ENCODE data around the gene SPDYE4. TPM values are rescaled to one million over a fixed set of nuclear protein-coding genes. Genes with fewer than 3 reads are reported as not detected.

The SPDYE4 gene
- total and polyA plus RNA-seq, 8 donors: 0.47 to 0.67 (median 0.56) TPM; not detected in 5

DNA sequence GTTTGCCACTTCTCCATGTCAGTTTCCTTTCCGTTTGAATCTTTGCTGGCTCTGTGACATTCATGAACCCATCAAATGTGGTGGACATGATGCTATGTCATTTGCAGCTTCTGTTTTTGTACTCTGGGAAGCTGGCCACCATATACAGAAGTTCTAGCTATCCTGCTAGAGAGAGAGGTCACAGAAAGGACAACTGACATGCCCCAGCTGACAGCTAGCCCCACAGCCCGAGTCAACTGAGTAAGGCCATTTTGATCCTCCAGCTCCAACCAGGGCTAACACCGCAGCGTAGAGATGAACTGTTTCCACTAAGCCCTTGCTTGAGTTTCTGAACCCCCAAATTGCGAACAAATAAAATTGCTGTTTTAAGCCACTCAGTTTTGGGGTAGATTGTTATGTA lies 47.5 kb downstream of the SPDYE4 start:
- intact Hi-C loops (cut with DNase I): no loop called here
- H3K9me3 ChIP-seq: no peaks in the 10 kb centered on the region
- TF ChIP-seq, protein P1, sequence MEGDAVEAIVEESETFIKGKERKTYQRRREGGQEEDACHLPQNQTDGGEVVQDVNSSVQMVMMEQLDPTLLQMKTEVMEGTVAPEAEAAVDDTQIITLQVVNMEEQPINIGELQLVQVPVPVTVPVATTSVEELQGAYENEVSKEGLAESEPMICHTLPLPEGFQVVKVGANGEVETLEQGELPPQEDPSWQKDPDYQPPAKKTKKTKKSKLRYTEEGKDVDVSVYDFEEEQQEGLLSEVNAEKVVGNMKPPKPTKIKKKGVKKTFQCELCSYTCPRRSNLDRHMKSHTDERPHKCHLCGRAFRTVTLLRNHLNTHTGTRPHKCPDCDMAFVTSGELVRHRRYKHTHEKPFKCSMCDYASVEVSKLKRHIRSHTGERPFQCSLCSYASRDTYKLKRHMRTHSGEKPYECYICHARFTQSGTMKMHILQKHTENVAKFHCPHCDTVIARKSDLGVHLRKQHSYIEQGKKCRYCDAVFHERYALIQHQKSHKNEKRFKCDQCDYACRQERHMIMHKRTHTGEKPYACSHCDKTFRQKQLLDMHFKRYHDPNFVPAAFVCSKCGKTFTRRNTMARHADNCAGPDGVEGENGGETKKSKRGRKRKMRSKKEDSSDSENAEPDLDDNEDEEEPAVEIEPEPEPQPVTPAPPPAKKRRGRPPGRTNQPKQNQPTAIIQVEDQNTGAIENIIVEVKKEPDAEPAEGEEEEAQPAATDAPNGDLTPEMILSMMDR (IDR thresholded peaks at IDR 0.05): no peak
- H3K27me3 ChIP-seq: no peaks in the 10 kb centered on the region
- H3K27ac ChIP-seq: no peak overlapping the region
- H3K36me3 ChIP-seq: no peaks in the 10 kb centered on the region
- H3K4me3 ChIP-seq: no peak overlapping the region
- peaks cover 0 to 4% of the 10 kb centered on the region in 2 donors for H3K4me1 ChIP-seq
- ATAC-seq (no peak), DNase-seq (peak in 1 of 4 donors; percentile 54)

DNA sequence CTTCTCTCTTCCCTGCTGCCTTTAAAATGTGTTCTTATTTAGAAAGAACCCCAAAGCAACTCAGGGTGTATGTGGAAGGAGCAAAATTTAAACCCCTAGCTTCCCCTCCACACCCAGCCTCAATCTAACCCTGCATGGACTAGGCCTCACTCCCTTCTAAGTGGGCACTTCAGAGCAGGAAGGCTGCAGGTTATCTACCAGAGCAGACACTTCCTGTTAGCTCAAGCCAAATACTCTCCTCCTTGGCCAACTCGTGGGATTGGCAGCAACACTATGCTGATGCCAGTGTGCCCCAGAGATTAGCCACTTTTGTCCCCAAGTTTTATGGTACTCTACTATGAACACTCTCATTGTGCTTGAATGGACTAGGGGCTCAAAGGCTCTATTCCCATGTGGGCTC lies 49.3 kb downstream of the SPDYE4 start:
- no peaks in the 10 kb centered on the region for H3K27me3 ChIP-seq
- H3K9me3 ChIP-seq: no peaks in the 10 kb centered on the region
- H3K4me3 ChIP-seq: no peak overlapping the region
- H3K27ac ChIP-seq: no peak overlapping the region
- TF ChIP-seq, protein P1 (IDR thresholded peaks at IDR 0.05): no peak
- peaks cover 0 to 4% of the 10 kb centered on the region in 2 donors for H3K4me1 ChIP-seq
- no peaks in the 10 kb centered on the region for H3K36me3 ChIP-seq
- DNase-seq (no peak), ATAC-seq (peak; percentile 59)
- intact Hi-C loops (cut with DNase I): no loop called here

DNA sequence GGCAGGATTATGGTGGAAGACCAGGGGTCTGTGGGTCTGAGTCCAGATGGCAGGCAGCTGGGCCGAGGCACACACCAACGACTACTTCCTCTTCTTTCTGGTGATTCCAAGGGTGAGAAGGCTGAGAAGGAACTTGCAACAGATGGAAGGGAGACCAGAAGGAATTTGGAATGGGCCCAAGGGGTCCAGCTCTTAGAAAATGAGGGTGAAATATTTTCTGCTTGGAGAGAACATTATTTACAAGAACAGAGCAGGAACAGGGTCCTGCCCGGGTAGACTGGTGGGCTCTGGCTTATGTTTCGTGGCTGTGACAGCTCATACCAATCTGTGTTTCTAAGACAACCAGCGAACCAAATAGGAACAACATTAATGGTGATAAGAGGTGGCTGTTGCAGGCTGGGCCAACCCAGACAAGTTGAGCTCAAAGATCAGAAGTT lies 50.3 kb downstream of the SPDYE4 start:
- no peaks in the 10 kb centered on the region for H3K9me3 ChIP-seq
- DNase-seq: peak in 2 of 4 donors; percentile 92 to 94
- peak overlapping the region in 1 of 2 donors; percentile 19 for H3K27ac ChIP-seq
- no peaks in the 10 kb centered on the region for H3K36me3 ChIP-seq
- intact Hi-C loops (cut with DNase I): no loop called here
- TF ChIP-seq, protein P1 (IDR thresholded peaks at IDR 0.05): no peak
- peaks cover 0 to 4% of the 10 kb centered on the region in 2 donors for H3K4me1 ChIP-seq
- peak; percentile 66 for ATAC-seq
- H3K27me3 ChIP-seq: no peaks in the 10 kb centered on the region
- H3K4me3 ChIP-seq: no peak overlapping the region

DNA sequence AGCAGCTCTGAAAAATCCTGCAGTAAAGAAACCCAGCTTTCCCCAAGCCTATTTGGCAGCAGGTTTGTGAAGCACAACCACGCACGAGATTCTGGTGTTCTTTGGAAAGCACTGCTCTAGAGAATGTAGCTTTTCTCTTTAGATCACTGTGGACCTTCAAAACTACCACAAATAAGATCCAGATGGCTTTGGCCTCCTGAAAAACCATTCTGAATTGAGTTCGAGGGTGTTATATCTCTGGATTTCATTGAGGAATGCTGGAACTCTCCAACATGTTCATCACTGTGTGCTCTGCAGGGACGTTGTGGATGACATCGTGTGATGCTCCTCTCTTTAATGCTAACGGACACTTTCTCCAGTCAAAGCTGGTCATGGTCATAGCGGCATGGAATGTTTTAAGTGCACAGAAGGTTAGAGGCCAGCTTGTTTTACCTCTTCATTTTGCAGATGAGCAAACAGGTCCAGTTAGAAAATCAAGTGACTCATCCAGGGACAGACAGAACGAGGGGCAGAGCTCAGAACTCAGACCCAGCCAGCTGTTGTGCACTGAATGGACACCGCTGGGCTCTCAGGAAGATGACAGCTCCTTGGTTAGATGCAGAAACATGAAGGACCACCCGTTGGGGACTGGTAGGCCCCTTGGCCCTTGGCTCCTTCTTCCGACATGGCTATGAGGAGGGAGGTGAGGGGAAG lies 50.9 kb downstream of the SPDYE4 start:
- intact Hi-C loops (cut with DNase I): no loop called here
- peak overlapping the region in 1 of 2 donors; percentile 19 for H3K27ac ChIP-seq
- ATAC-seq (peak; percentile 20), DNase-seq (no peak)
- H3K36me3 ChIP-seq: no peaks in the 10 kb centered on the region
- H3K4me1 ChIP-seq: peaks cover 0 to 4% of the 10 kb centered on the region in 2 donors
- TF ChIP-seq, protein P1 (IDR thresholded peaks at IDR 0.05): no peak
- no peak overlapping the region for H3K4me3 ChIP-seq
- no peaks in the 10 kb centered on the region for H3K9me3 ChIP-seq
- H3K27me3 ChIP-seq: no peaks in the 10 kb centered on the region

DNA sequence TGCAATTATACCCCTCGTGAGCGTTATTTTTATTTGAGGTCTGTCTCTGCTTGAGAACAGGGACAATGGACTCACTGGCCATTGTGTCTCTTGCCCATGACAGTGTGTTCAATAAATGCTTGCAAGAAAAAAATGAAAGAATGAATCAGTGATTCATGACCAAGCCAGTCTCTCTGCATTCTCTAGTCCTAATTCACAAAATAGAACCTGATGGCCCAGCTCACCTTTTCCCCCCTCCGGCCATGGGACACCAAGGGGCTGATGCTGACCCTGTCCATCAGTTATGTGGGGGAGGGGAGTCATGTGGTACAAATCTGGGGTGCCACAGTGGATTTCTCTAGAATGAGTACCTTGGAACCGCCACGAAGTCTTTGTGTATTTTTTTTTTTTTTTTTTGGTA lies 51.9 kb downstream of the SPDYE4 start:
- TF ChIP-seq, protein P1 (IDR thresholded peaks at IDR 0.05): no peak
- ATAC-seq: no peak
- intact Hi-C loops (cut with DNase I): no loop called here
- Histone ChIP-seq H3K27ac (no peak overlapping the region), H3K4me3 (no peak overlapping the region), H3K4me1 (peaks cover 0 to 4% of the 10 kb centered on the region in 2 donors), H3K9me3 (no peaks in the 10 kb centered on the region), H3K27me3 (no peaks in the 10 kb centered on the region), H3K36me3 (no peaks in the 10 kb centered on the region)
- no peak for DNase-seq
